A549 (cell line): ENCODE results near the gene RHBDF2. TPM values are rescaled to one million over a fixed set of nuclear protein-coding genes. Genes with fewer than 3 reads are reported as not detected.

ENCODE experiments used
- ATAC-seq, 2 experiments: fragments of 200-7000 bp in 1 of 2; fragments of >200 bp in 1 of 2; cut with Nextera tagmentation in 1 of 2; cut with Tn5 transposase in 1 of 2; 3 replicates each; pipeline versions ENCODE4 v1.8.0 to v1.9.1; 2018 to 2020; ENCODE audit warnings: mild to moderate bottlenecking in 1 of 2, moderate library complexity in 1 of 2
- CTCF ChIA-PET: fragments of 300-600 bp; sonication (Branson Sonifier 250); formaldehyde crosslinking; extraction: SDS; loops from one replicate; lab custom pipeline; 2021; ENCODE audit warnings: antibody characterized with exemption, inconsistent platforms; lab: Yijun Ruan, JAX
- POLR2A ChIA-PET: fragments of 350-600 bp; formaldehyde crosslinking; extraction: SDS; loops from one replicate; lab custom pipeline; 2021; ENCODE audit warnings: antibody characterized with exemption, inconsistent platforms; lab: Yijun Ruan, JAX
- DNase-seq, 2 experiments: peaks; one replicate each; pipeline versions ENCODE4 v3.0.0 to v3.0.0-alpha.2; 2011 to 2016; ENCODE audit warnings: low read depth in 1 of 2, low spot score in 1 of 2
- FAIRE-seq: peaks from 2 replicates; lab custom pipeline; 2011; peaks lifted over from hg19 to GRCh38; lab: Jason Lieb, UNC
- H3K27ac ChIP-seq, 2 experiments: fragments of >200 bp; sonication (Bioruptor Twin); formaldehyde crosslinking; 3 replicates each; pipeline ENCODE4 v1.5.1; 2016 to 2017
- H3K4me1 ChIP-seq: fragments of >200 bp; sonication (Bioruptor Twin); formaldehyde crosslinking; 3 replicates; pipeline ENCODE4 v1.6.1; 2016
- H3K4me2 ChIP-seq: fragments of >200 bp; sonication (Bioruptor Twin); formaldehyde crosslinking; 3 replicates; pipeline ENCODE4 v1.6.1; 2016
- H3K4me3 ChIP-seq: fragments of >200 bp; sonication (Bioruptor Twin); formaldehyde crosslinking; 3 replicates; pipeline ENCODE4 v1.5.1; 2016
- H3K9me3 ChIP-seq: fragments of >200 bp; sonication (Bioruptor Twin); formaldehyde crosslinking; 3 replicates; pipeline ENCODE4 v1.6.1; 2016
- BCL3 ChIP-seq: fragments of >200 bp; sonication (Bioruptor Twin); formaldehyde crosslinking; IDR thresholded peaks from 3 replicates; pipeline ENCODE4 v1.6.1; 2016
- CHD2 ChIP-seq: fragments of 150-350 bp; IDR thresholded peaks from 2 replicates; pipeline ENCODE4 v1.6.1; 2014; ENCODE audit warnings: low read length; ENCODE audit not compliant: partially characterized antibody
- EHMT2 ChIP-seq: fragments of 200-600 bp; sonication (generic); IDR thresholded peaks from 2 replicates; pipeline ENCODE4 v1.6.1; 2016; ENCODE audit warnings: antibody characterized with exemption, low read depth, mild to moderate bottlenecking, moderate library complexity
- ELK1 ChIP-seq: fragments of 150-350 bp; IDR thresholded peaks from 2 replicates; pipeline ENCODE4 v1.6.1; 2014; ENCODE audit warnings: low read depth, mild to moderate bottlenecking, low read length
- HEYL ChIP-seq: fragments of 250-450 bp; sonication (Bioruptor Pico); IDR thresholded peaks from 2 replicates; pipeline ENCODE4 v1.8.0; 2021; ENCODE audit warnings: mild to moderate bottlenecking, moderate library complexity
- HMGXB4 ChIP-seq: fragments of 250-450 bp; sonication (Bioruptor Pico); IDR thresholded peaks from 2 replicates; pipeline ENCODE4 v1.5.0; 2021; ENCODE audit warnings: mild to moderate bottlenecking, moderate library complexity, borderline replicate concordance
- HOXA7 ChIP-seq: fragments of 250-450 bp; sonication (Bioruptor Pico); IDR thresholded peaks from 2 replicates; pipeline ENCODE4 v1.5.0; 2020; ENCODE audit warnings: mild to moderate bottlenecking, moderate library complexity
- JUN ChIP-seq, 2 experiments: fragments of >200 bp; sonication (Bioruptor Twin); formaldehyde crosslinking; IDR thresholded peaks; 2 replicates in 1 of 2; 3 replicates in 1 of 2; pipeline ENCODE4 v1.6.1; 2016 to 2017
- MYC ChIP-seq: IDR thresholded peaks from 2 replicates; pipeline ENCODE4 v1.6.1; 2012; ENCODE audit warnings: mild to moderate bottlenecking, inconsistent platforms, low read length, improper control_type of control experiment, borderline replicate concordance
- NFE2L2 ChIP-seq: fragments of 150-350 bp; conservative IDR thresholded peaks from 2 replicates; pipeline ENCODE4 v1.6.1; 2014; ENCODE audit warnings: low read length
- PBX3 ChIP-seq: IDR thresholded peaks from 2 replicates; pipeline ENCODE4 v1.6.1; 2012
- PHF8 ChIP-seq: fragments of 200-600 bp; sonication (generic); IDR thresholded peaks from 2 replicates; pipeline ENCODE4 v1.6.1; 2016; ENCODE audit warnings: low read depth, mild to moderate bottlenecking, antibody characterized with exemption, moderate library complexity, borderline replicate concordance
- POLR2AphosphoS2 ChIP-seq: conservative IDR thresholded peaks from 2 replicates; pipeline ENCODE4 v1.6.1; 2012; ENCODE audit warnings: low read length, improper control_type of control experiment, inconsistent platforms
- RAD21 ChIP-seq, 2 experiments: fragments of >200 bp in 1 of 2; sonication (Bioruptor Twin) in 1 of 2; formaldehyde crosslinking in 1 of 2; IDR thresholded peaks in 1 of 2; conservative IDR thresholded peaks in 1 of 2; 2 replicates in 1 of 2; 3 replicates in 1 of 2; pipeline ENCODE4 v1.6.1; 2012 to 2018; ENCODE audit warnings: inconsistent platforms in 1 of 2
- RCOR1 ChIP-seq: fragments of 150-350 bp; IDR thresholded peaks from 2 replicates; pipeline ENCODE4 v1.6.1; 2014; ENCODE audit warnings: antibody characterized with exemption, low read length, low read depth
- SMC3 ChIP-seq: fragments of >200 bp; sonication (Bioruptor Twin); formaldehyde crosslinking; IDR thresholded peaks from 3 replicates; pipeline ENCODE4 v1.6.1; 2018; ENCODE audit warnings: inconsistent platforms
- TFCP2L1 ChIP-seq: fragments of 250-450 bp; sonication (Bioruptor Pico); IDR thresholded peaks from 2 replicates; pipeline ENCODE4 v1.5.0; 2021; ENCODE audit warnings: mild to moderate bottlenecking
- TP53 ChIP-seq: fragments of 250-450 bp; sonication (Bioruptor Pico); IDR thresholded peaks from 2 replicates; pipeline ENCODE4 v1.5.0; 2021; ENCODE audit warnings: mild to moderate bottlenecking, moderate library complexity
- ZFP36 ChIP-seq: fragments of 450-650 bp; IDR thresholded peaks from 2 replicates; pipeline ENCODE4 v1.6.1; 2014; ENCODE audit warnings: borderline replicate concordance; ENCODE audit not compliant: partially characterized antibody
- ZNF302 ChIP-seq: fragments of 250-450 bp; sonication (Bioruptor Pico); IDR thresholded peaks from 2 replicates; pipeline ENCODE4 v1.9.0; 2021; ENCODE audit warnings: inconsistent platforms, mild to moderate bottlenecking, moderate library complexity
- ZSCAN20 ChIP-seq: fragments of 250-450 bp; sonication (Bioruptor Pico); IDR thresholded peaks from 2 replicates; pipeline ENCODE4 v1.8.0; 2022; ENCODE audit warnings: mild to moderate bottlenecking, moderate library complexity
- WGBS: methylation state at CpG from one replicate; pipeline ENCODE4 v1.1.6; 2017; ENCODE audit errors: missing lambda C conversion rate; 5-methylcytosine and 5-hydroxymethylcytosine counted together
- polyA plus RNA-seq, 4 experiments: library from polyadenylated mRNA; depleted of rRNA in 3 of 4; stranded (reverse); fragments of >200 nt; fragmentation: RNase III in 1 of 4; extraction: RNeasy Plus Mini Kit Qiagen cat#74134 plus additional on column Dnase treatment in 1 of 4; gene quantifications; 2 replicates in 3 of 4; 3 replicates in 1 of 4; pipeline ENCODE4 v1.2.3, GENCODE V29; 2011 to 2017

RHBDF2 gene
- polyA plus RNA-seq, 2 of the 4 experiments (the other 2 are of a cell fraction): 14.0 to 42.9 TPM

GRCh38 chr17:76501018-76501826 lies at the start of gene RHBDF2 (continued):
- TF ChIP-seq PHF8 (peak; percentile 60; the same call in 1 of the 2 replicates), ZSCAN20 (CRISPR knock-in tag) (no peak), HMGXB4 (no peak), MYC (peak; percentile 22; the same call in 1 of the 2 replicates)

- WGBS: 88% methylated on average over 7 of the region's 7 CpGs
- no peak overlapping the region for H3K4me3 ChIP-seq
- ChIA-PET CTCF (interaction anchor here (0.6 to 15.7 kb wide), 13 partner anchors 8 to 588 kb away, joined by 3 to 185 read pairs (median 4); partner anchors contain the start of gene PRCD), POLR2A (no interaction called here)
- peak overlapping the region; percentile 78 to 87; a peak in 3 of 6 replicates for H3K27ac ChIP-seq
- ATAC-seq: no peak
- no peak for DNase-seq
- TF ChIP-seq JUN (IDR thresholded peaks at IDR 0.05) (no peak), ZSCAN20 (CRISPR knock-in tag) (no peak), RAD21 (conservative IDR thresholded peaks at IDR 0.05 in 1 of 2, IDR thresholded peaks at IDR 0.05 in 1 of 2) (no peak), ZNF302 (CRISPR knock-in tag) (no peak), SMC3 (no peak), EHMT2 (no peak), POLR2AphosphoS2 (no peak), HEYL (CRISPR knock-in tag) (no peak), ZFP36 (no peak), RCOR1 (no peak), NFE2L2 (no peak), PBX3 (no peak), TFCP2L1 (no peak), HMGXB4 (no peak), HOXA7 (no peak), BCL3 (no peak), CHD2 (no peak), ELK1 (no peak), TP53 (no peak)
- no peaks in the 10 kb centered on the region for H3K9me3 ChIP-seq
- H3K4me1 ChIP-seq: peaks cover 36% of the 10 kb centered on the region
- no peak for FAIRE-seq
- H3K4me2 ChIP-seq: no peak overlapping the region
Observed at GRCh38 chr17:76549539-76549938, 48.3 kb upstream of the RHBDF2 start.
